Retinal pigment epithelial cell (primary cell): ENCODE measurements around the gene PITPNM1.

Experiments
- DNase-seq: peaks from one replicate; pipeline ENCODE4 v3.0.0-alpha.2; 2010; ENCODE audit warnings: low read depth
- H3K4me3 ChIP-seq: 2 replicates; pipeline ENCODE4 v1.5.1; 2011; ENCODE audit warnings: mild to moderate bottlenecking, low read length, control low read depth, moderate library complexity
- CTCF ChIP-seq: conservative IDR thresholded peaks from 2 replicates; pipeline ENCODE4 v1.5.1; 2011; ENCODE audit warnings: low read depth, low read length, control low read depth, inconsistent platforms

The PITPNM1 gene

DNA sequence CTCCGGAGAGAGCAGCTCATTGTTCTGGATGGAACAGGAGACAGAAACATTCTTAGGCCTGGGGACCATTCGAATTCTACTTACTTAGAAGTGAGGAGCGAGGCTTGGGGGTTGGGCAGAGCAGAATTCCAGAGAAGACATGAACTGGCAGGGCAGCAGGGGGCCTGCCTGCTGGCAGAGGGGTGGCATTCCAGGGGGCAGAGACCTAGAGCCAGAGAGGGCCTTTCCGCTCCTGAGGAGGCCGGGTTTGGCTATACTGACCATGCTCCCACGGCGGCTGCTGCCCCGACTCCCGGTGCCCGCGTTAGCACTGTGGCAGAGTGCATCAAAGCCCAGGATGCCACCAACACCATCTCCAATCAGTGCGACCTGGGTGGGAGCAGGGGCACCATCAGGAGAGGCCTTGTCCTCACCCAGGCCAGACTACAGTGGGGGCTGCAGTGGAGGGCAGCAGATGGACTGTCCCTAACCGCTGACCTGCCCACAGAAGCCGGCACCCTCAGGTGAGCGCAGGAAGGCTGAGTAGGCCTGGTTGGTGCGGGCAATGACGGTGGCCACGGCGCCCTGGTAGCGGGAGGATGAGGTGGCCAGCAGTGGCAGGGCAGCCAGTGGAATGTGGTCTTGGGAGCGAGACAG is 7.4 kb downstream of the PITPNM1 start:
- no peak for TF ChIP-seq CTCF
- no peak overlapping the region for H3K4me3 ChIP-seq
- no peak for DNase-seq

DNA sequence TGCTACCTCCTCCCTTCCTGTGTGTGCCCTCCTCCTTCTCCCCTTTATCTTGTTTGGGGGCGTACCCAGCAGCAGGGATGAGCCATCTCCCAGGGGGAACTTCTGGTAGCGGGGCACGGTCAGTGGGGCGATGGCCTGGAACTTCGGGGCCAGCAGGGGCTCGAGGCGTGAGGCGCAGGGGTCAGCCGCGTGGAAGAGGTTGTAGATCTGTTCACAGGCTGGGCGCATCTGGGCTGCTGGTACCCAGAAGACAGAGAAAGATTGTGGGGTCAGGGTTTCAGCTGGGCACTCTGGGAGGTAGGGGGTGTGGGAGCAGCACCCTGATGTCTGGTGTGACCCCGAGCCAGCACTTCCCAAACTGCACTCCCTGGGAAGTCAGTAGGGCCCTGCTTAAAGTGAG is 9.1 kb downstream of the PITPNM1 start:
- no peak for DNase-seq
- TF ChIP-seq CTCF = no peak
- no peak overlapping the region for H3K4me3 ChIP-seq

- H3K4me3 ChIP-seq = no peak overlapping the region
- no peak for DNase-seq
- no peak for TF ChIP-seq CTCF
Observed at GRCh38 chr11:67495234-67496005, 9.7 kb downstream of the PITPNM1 start.

DNA sequence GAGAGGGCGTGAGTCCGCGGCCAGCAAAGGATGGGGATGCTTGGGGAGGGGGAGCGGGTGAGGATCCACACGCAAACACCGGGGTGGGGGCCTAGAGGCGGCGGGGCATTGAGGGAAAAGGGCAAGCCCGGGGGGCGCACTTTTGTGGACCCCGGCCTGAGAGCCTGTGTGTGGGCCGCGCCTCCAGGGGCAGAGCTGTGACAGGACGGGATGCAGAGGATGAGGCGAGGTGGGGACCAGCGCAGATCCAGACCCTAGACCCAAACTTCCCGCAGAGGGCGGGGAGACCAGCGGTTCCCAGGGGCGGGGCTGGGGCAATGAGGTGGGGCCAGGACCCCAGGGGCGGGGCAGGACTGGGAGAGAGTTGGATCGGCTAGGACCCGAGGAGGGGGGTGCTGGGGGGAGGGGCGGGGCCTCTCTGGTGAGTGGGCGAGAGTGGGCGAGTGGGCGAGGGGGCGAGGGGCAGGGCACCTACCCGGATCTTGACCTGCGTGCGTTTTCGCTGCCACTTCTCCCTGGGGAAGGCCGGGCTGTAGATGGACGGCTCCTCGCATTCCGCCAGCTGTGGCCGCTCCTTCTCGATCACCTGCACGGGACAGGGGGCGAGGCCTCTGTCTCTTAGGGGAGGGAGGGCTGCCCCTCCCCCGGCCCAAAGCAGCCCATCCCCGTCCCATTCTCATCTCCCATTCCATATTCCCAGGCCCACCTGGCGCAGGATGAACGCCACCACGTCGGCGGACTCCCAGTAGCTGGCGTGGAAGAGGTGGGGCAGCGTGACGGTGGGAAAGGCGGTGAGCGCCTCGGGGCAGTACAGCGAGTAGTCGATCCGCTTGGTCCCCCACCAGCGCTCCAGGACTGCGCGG is 10.6 kb downstream of the PITPNM1 start:
- H3K4me3 ChIP-seq = no peak overlapping the region
- no peak for DNase-seq
- TF ChIP-seq CTCF = no peak

GRCh38 chr11:67493548-67494370 is 11.4 kb downstream of the PITPNM1 start:
- no peak for TF ChIP-seq CTCF
- no peak for DNase-seq
- no peak overlapping the region for H3K4me3 ChIP-seq

DNA sequence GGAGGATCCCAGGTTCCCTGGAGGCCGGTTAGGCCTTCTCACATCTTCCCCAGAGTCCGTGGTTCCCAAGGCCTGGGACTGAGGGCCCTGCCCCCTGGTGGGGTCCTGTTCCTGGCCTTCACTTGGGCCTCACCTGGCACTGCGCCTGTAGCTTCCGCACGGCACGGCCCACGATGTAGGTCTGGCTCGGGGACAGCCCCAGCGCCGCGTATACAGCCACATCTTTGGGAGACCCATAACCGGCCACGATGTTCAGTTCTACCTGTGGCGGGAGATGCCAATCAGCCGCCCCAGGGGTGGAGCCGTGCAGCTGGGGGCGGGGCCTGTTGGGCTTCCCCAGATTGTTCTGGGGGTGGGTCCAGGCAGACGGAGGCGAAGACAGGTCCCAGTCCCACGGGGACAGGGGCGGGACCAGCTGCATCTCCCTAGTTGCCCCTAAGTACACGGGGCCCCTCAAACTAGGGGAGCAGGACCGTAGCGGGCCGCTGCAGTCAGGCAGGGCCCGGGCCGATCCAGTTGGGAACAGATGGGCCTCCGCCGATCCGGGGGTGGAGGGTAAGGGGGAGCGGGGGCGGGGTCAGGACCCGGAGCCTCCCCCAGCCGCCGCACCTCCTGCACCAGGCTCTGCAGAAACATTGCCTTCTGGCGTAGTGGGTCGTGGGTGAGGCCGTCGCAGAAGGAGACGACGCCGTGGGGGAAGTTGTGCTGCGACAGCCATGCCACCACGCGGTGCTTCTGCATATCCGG is 12.2 kb downstream of the PITPNM1 start:
- no peak overlapping the region for H3K4me3 ChIP-seq
- no peak for DNase-seq
- no peak for TF ChIP-seq CTCF
